T-helper 2 cell treated with Interferon-gamma antibody and Interleukin-4, amounts not matched to agents 100 ng/mL and 5 ng/mL, for 36 hours (primary cell): ENCODE measurements around the gene VTI1A. TPM values are rescaled to one million over a fixed set of nuclear protein-coding genes. Genes with fewer than 3 reads are reported as not detected.
"Not testable (repeated sequence)": the region's sequence is repeated elsewhere in the genome, so short reads cannot be mapped to it uniquely, and the experiment has no call there.

ENCODE experiments used
- intact Hi-C: fragments of 100-400 bp; cut with micrococcal nuclease; formaldehyde crosslinking; loops from one replicate; pipeline ENCODE4 v1.15.1; 2023
- total RNA-seq: library from RNA; stranded (reverse); gene quantifications from 2 replicates; pipeline ENCODE4 v1.2.3, GENCODE V29; 2022

The VTI1A gene
- 41.5 and 42.6 TPM in 2 replicates for total RNA-seq

- intact Hi-C loops, result loop anchor here (1.0 to 5.0 kb wide), 4 partner anchors 71 to 1528 kb away; partner anchors contain the start of genes BBIP1, CASP7, GPAM and SHOC2
These were observed at the start of gene VTI1A, which contains the start of gene ZDHHC6 for GRCh38 chr10:112446855-112447619. Gene VTI1A, plus strand, starts transcription at chr10:112447215. Its CDS starts 159 bp downstream, at chr10:112447374. Gene ZDHHC6, minus strand, starts transcription at chr10:112446914. Its CDS starts 1,478 bp downstream, at chr10:112445436.

GRCh38 chr10:112397592-112397991, 49.4 kb upstream of the VTI1A start:
- intact Hi-C loops, result no loop called here

GRCh38 chr10:112402917-112403316, 44.1 kb upstream of the VTI1A start:
- intact Hi-C loops, result no loop called here

- intact Hi-C loops, result no loop called here
These were observed 42.4 kb upstream of the VTI1A start for GRCh38 chr10:112404617-112405016.

- intact Hi-C loops, result not testable (repeated sequence)
These were observed 40.2 kb upstream of the VTI1A start for GRCh38 chr10:112406806-112407205.

GRCh38 chr10:112407696-112408095, 39.3 kb upstream of the VTI1A start:
- intact Hi-C loops, result no loop called here

- intact Hi-C loops, result no loop called here
These were observed 37.7 kb upstream of the VTI1A start for GRCh38 chr10:112409299-112409698.

GRCh38 chr10:112409755-112410154, 37.3 kb upstream of the VTI1A start:
- intact Hi-C loops, result no loop called here

- intact Hi-C loops, result no loop called here
These were observed 34.3 kb upstream of the VTI1A start for GRCh38 chr10:112412696-112413095.

- intact Hi-C loops, result no loop called here
These were observed 25.3 kb upstream of the VTI1A start for GRCh38 chr10:112421731-112422130.

GRCh38 chr10:112424651-112425050, 22.4 kb upstream of the VTI1A start:
- intact Hi-C loops, result no loop called here

- intact Hi-C loops, result no loop called here
These were observed 20.9 kb upstream of the VTI1A start for GRCh38 chr10:112426111-112426510.

- intact Hi-C loops, result no loop called here
These were observed 17.9 kb upstream of the VTI1A start for GRCh38 chr10:112429147-112429546.

GRCh38 chr10:112429654-112430230, 17.3 kb upstream of the VTI1A start:
- intact Hi-C loops, result no loop called here

- intact Hi-C loops, result no loop called here
These were observed 13.9 kb upstream of the VTI1A start for GRCh38 chr10:112433136-112433535.

- intact Hi-C loops, result loop anchor here (2.0 kb wide), 1 partner anchor 120 kb away; no protein-coding TSS in a partner anchor
These were observed 11.9 kb upstream of the VTI1A start for GRCh38 chr10:112434988-112435619.

- intact Hi-C loops, result no loop called here
These were observed 8.7 kb upstream of the VTI1A start for GRCh38 chr10:112438356-112438755.

GRCh38 chr10:112441520-112441919, 5.5 kb upstream of the VTI1A start:
- intact Hi-C loops, result no loop called here

GRCh38 chr10:112442063-112442462, 5.0 kb upstream of the VTI1A start:
- intact Hi-C loops, result no loop called here

GRCh38 chr10:112446055-112446854, 760 bp upstream of the VTI1A start:
- intact Hi-C loops, result loop anchor here (1.0 to 5.0 kb wide), 4 partner anchors 70 to 1527 kb away; partner anchors contain the start of genes BBIP1, CASP7, GPAM and SHOC2

GRCh38 chr10:112447620-112447928, 559 bp downstream of the VTI1A start:
- intact Hi-C loops, result loop anchor here (2.0 to 5.0 kb wide), 2 partner anchors 1230 to 1529 kb away; partner anchors contain the start of genes BBIP1, CASP7 and SHOC2
